ENCODE data around the gene STK40. TPM values are rescaled to one million over a fixed set of nuclear protein-coding genes. Genes with fewer than 3 reads are reported as not detected.

Gene STK40
- total and polyA plus RNA-seq, 2 experiments from 2014 or later: 8.1 to 20.2 TPM

- Histone ChIP-seq H3K27ac (ENCODE audit: low read depth) (peak overlapping the region; percentile 90), H3K79me2 (replicated peaks; ENCODE audit: insufficient read depth) (no peaks in the 10 kb centered on the region), H3K4me2 (peak overlapping the region; percentile 94), H3F3A (replicated peaks; ENCODE audit: low read depth) (peaks cover 22% of the 10 kb centered on the region), H3K36me3 (ENCODE audit: insufficient read depth) (no peaks in the 10 kb centered on the region), H2AFZ (no peak overlapping the region), H3K27me3 (ENCODE audit: insufficient read depth) (peaks cover 47% of the 10 kb centered on the region), H3K4me1 (ENCODE audit: insufficient read depth) (peaks cover 18% of the 10 kb centered on the region), H3K9me2 (ENCODE audit: insufficient read depth) (no peaks in the 10 kb centered on the region; the same call in 1 of the 2 replicates), H3K4me3 (peak overlapping the region; percentile 88), H4K20me1 (replicated peaks; ENCODE audit: insufficient read depth) (no peaks in the 10 kb centered on the region)
- Mint-ChIP-seq H3K27ac (peak overlapping the region; percentile 76), H3K4me3 (peak overlapping the region; percentile 80), H3K9me3 (no peaks in the 10 kb centered on the region), H3K27me3 (ENCODE audit: insufficient read depth, low read depth, poor library complexity) (peaks cover 35% of the 10 kb centered on the region), H3K4me1 (peaks cover 15% of the 10 kb centered on the region), H3K36me3 (ENCODE audit: low read depth) (peaks cover 3% of the 10 kb centered on the region)
- ATAC-seq (peak; percentile 12), DNase-seq (ENCODE audit: low spot score) (peak; percentile 52)
- TF ChIP-seq ZNF462 (CRISPR knock-in tag; IDR thresholded peaks at IDR 0.05) (no peak), STAT1 (IDR thresholded peaks at IDR 0.05; ENCODE audit: unreplicated experiment) (no peak), REST (IDR thresholded peaks at IDR 0.05; ENCODE audit: unreplicated experiment) (no peak), EZH2 (IDR thresholded peaks at IDR 0.05; ENCODE audit: low read depth, unreplicated experiment) (no peak), CTCF (conservative IDR thresholded peaks at IDR 0.05; ENCODE audit: low read depth in 2 of 2) (no peak), NANOG (IDR thresholded peaks at IDR 0.05; ENCODE audit: borderline replicate concordance) (no peak), JUNB (IDR thresholded peaks at IDR 0.05; ENCODE audit: unreplicated experiment) (no peak), POLR2AphosphoS5 (IDR thresholded peaks at IDR 0.05; ENCODE audit: low read depth) (no peak), EZH2phosphoT487 (IDR thresholded peaks at IDR 0.05; ENCODE audit: unreplicated experiment) (no peak), ZNF114 (CRISPR knock-in tag; IDR thresholded peaks at IDR 0.05) (no peak), ETS1 (IDR thresholded peaks at IDR 0.05) (no peak), ZNF331 (CRISPR knock-in tag; IDR thresholded peaks at IDR 0.05; ENCODE audit: low read depth) (no peak), CREB1 (CRISPR knock-in tag; IDR thresholded peaks at IDR 0.05; ENCODE audit: low read depth) (no peak)
Observed at GRCh38 chr1:36322041-36322785, 63.5 kb downstream of the STK40 start.
